ENCODE data around the gene ENTHD1.

Gene ENTHD1

DNA sequence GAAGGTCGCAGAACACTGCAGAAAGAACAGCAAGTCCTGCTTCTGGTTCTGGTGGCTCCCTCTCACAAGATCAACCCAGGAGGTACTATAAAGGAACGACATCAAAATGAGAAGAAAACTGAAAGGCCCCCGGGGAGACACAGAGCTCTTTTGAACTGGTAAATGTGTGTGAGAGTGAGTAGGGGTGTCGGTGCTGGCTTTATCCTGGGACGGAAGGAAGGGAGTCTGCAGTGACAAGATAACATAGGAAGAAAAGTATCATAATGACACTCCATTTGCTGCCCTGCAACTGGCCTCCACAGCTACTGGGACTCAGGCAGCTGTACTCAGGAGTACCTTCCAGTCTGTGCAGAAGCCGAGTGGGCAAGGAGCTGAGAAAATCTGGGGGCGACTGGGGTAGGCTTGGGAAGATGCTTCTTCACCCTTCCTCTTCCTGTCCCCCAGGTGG, 60.9 kb downstream of the ENTHD1 start:
- Histone ChIP-seq H3K4me3 (IDR thresholded peaks at IDR 0.05; ENCODE audit: insufficient read depth, low read depth, low read length) (no peak overlapping the region), H3K27ac (no peak overlapping the region), H3K36me3 (ENCODE audit: insufficient read depth) (no peaks in the 10 kb centered on the region), H3K27me3 (ENCODE audit: insufficient read depth, low read depth) (no peaks in the 10 kb centered on the region), H4K20me1 (ENCODE audit: insufficient read depth) (no peaks in the 10 kb centered on the region), H3K4me1 (ENCODE audit: low read depth, poor library complexity, severe bottlenecking) (no peaks in the 10 kb centered on the region), H2AFZ (ENCODE audit: low read depth) (no peak overlapping the region), H3K4me2 (no peak overlapping the region), H3K79me2 (ENCODE audit: insufficient read depth, low read depth) (no peaks in the 10 kb centered on the region), H3K9ac (no peak overlapping the region)
- TF ChIP-seq, protein P1, sequence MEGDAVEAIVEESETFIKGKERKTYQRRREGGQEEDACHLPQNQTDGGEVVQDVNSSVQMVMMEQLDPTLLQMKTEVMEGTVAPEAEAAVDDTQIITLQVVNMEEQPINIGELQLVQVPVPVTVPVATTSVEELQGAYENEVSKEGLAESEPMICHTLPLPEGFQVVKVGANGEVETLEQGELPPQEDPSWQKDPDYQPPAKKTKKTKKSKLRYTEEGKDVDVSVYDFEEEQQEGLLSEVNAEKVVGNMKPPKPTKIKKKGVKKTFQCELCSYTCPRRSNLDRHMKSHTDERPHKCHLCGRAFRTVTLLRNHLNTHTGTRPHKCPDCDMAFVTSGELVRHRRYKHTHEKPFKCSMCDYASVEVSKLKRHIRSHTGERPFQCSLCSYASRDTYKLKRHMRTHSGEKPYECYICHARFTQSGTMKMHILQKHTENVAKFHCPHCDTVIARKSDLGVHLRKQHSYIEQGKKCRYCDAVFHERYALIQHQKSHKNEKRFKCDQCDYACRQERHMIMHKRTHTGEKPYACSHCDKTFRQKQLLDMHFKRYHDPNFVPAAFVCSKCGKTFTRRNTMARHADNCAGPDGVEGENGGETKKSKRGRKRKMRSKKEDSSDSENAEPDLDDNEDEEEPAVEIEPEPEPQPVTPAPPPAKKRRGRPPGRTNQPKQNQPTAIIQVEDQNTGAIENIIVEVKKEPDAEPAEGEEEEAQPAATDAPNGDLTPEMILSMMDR (conservative IDR thresholded peaks at IDR 0.05; ENCODE audit: low read depth, low read length): no peak

DNA sequence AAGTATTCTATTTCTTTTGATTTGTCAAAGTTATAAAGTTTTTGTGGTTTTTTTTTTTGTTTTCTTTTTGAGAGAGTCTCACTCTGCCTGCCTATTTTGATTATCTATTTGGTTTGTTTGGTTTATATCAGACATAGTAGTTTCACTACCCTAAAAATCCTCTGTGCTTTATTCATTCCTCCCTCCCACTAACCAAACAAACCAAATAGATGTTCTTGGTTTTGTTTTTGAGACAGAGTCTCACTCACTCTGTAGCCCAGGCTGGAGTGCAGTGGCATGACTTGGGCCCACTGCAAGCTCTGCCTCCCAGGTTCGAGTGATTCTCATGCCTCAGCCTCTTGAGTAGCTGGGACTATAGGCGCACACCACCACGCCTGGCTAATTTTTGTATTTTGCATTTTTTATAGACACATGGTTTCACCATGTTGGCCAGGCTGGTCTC, 67.9 kb downstream of the ENTHD1 start:
- Histone ChIP-seq H2AFZ (ENCODE audit: low read depth) (no peak overlapping the region), H3K4me3 (IDR thresholded peaks at IDR 0.05; ENCODE audit: insufficient read depth, low read depth, low read length) (no peak overlapping the region), H3K79me2 (ENCODE audit: insufficient read depth, low read depth) (no peaks in the 10 kb centered on the region), H3K4me2 (no peak overlapping the region), H4K20me1 (ENCODE audit: insufficient read depth) (no peaks in the 10 kb centered on the region), H3K9ac (no peak overlapping the region), H3K36me3 (ENCODE audit: insufficient read depth) (no peaks in the 10 kb centered on the region), H3K27ac (no peak overlapping the region), H3K27me3 (ENCODE audit: insufficient read depth, low read depth) (no peaks in the 10 kb centered on the region), H3K4me1 (ENCODE audit: low read depth, poor library complexity, severe bottlenecking) (no peaks in the 10 kb centered on the region)
- TF ChIP-seq, protein P1 (conservative IDR thresholded peaks at IDR 0.05; ENCODE audit: low read depth, low read length): no peak

DNA sequence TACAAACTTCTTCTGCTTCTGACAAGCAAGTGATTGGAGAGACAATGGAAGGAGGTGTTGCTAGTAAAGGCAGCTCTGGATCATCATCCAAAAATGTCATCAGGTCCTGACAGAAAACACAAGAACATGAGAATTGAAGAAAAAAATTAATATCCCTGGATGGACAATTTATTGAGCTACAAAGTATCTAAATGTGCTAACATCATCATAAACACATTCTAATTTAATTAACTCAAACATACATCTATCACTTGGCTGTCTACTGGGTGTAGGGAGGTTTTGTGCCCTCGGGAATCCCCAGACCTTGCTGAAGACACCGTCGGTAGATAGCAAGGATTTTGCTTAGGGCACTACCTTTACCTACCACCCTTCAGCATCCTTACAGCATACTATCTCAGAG, 72.6 kb downstream of the ENTHD1 start:
- TF ChIP-seq, protein P1 (conservative IDR thresholded peaks at IDR 0.05; ENCODE audit: low read depth, low read length): no peak
- Histone ChIP-seq H3K79me2 (ENCODE audit: insufficient read depth, low read depth) (no peaks in the 10 kb centered on the region), H3K36me3 (ENCODE audit: insufficient read depth) (no peaks in the 10 kb centered on the region), H3K27me3 (ENCODE audit: insufficient read depth, low read depth) (no peaks in the 10 kb centered on the region), H3K27ac (no peak overlapping the region), H3K9ac (no peak overlapping the region), H3K4me2 (no peak overlapping the region), H2AFZ (ENCODE audit: low read depth) (no peak overlapping the region), H3K4me3 (IDR thresholded peaks at IDR 0.05; ENCODE audit: insufficient read depth, low read depth, low read length) (no peak overlapping the region), H4K20me1 (ENCODE audit: insufficient read depth) (no peaks in the 10 kb centered on the region), H3K4me1 (ENCODE audit: low read depth, poor library complexity, severe bottlenecking) (no peaks in the 10 kb centered on the region)

DNA sequence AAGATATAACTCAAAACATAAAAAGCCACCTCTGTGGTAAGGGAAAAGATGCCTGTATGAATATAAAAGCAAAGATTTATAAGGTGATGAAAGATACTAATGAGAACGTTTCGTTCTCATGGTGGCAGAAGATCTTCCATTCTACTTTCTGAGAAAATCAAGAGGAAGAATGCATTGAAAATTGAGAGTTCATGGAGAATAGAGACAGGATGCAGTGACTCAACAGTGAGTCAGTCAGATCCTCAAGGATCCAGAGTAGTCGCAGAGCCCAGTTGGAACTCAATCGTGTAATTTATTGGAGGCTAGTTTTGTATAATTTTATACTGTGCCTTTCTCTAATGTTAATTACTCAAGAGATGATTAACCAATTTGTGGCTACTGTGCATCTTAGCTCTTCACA, 73.3 kb downstream of the ENTHD1 start:
- Histone ChIP-seq H3K4me3 (IDR thresholded peaks at IDR 0.05; ENCODE audit: insufficient read depth, low read depth, low read length) (no peak overlapping the region), H3K27me3 (ENCODE audit: insufficient read depth, low read depth) (no peaks in the 10 kb centered on the region), H3K9ac (no peak overlapping the region), H4K20me1 (ENCODE audit: insufficient read depth) (no peaks in the 10 kb centered on the region), H2AFZ (ENCODE audit: low read depth) (no peak overlapping the region), H3K79me2 (ENCODE audit: insufficient read depth, low read depth) (no peaks in the 10 kb centered on the region), H3K4me1 (ENCODE audit: low read depth, poor library complexity, severe bottlenecking) (no peaks in the 10 kb centered on the region), H3K4me2 (no peak overlapping the region), H3K36me3 (ENCODE audit: insufficient read depth) (no peaks in the 10 kb centered on the region), H3K27ac (no peak overlapping the region)
- TF ChIP-seq, protein P1 (conservative IDR thresholded peaks at IDR 0.05; ENCODE audit: low read depth, low read length): no peak
